ENCODE results near the gene APBB1. TPM values are rescaled to one million over a fixed set of nuclear protein-coding genes. Genes with fewer than 3 reads are reported as not detected.

Gene APBB1
- total RNA-seq, 1 donor from 2014 or later = 90.0 TPM

GRCh38 chr11:6385046-6385777 lies 33.7 kb downstream of the APBB1 start:
- TF ChIP-seq CTCF (conservative IDR thresholded peaks at IDR 0.05) = no peak
- no peaks in the 10 kb centered on the region for H3K27me3 Mint-ChIP-seq (ENCODE audit: low read depth)
- no peaks in the 10 kb centered on the region for H3K9me3 Mint-ChIP-seq
- no peak overlapping the region for H3K27ac Mint-ChIP-seq (ENCODE audit: unreplicated experiment)
- no peak for DNase-seq (ENCODE audit: low read depth, low spot score)
- no peaks in the 10 kb centered on the region for H3K36me3 Mint-ChIP-seq (ENCODE audit: low read depth)
- H3K4me1 Mint-ChIP-seq = peaks cover 16% of the 10 kb centered on the region
- no peak overlapping the region for H3K4me3 Mint-ChIP-seq

- no peaks in the 10 kb centered on the region for H3K9me3 Mint-ChIP-seq
- no peak overlapping the region for H3K4me3 Mint-ChIP-seq
- no peaks in the 10 kb centered on the region for H3K36me3 Mint-ChIP-seq (ENCODE audit: low read depth)
- H3K4me1 Mint-ChIP-seq = no peaks in the 10 kb centered on the region
- peaks cover 2% of the 10 kb centered on the region for H3K27me3 Mint-ChIP-seq (ENCODE audit: low read depth)
- no peak overlapping the region for H3K27ac Mint-ChIP-seq (ENCODE audit: unreplicated experiment)
- TF ChIP-seq CTCF (conservative IDR thresholded peaks at IDR 0.05) = no peak
- DNase-seq (ENCODE audit: low read depth, low spot score) = no peak
Observed at GRCh38 chr11:6378640-6378989, 40.3 kb downstream of the APBB1 start.

- Mint-ChIP-seq H3K36me3 (ENCODE audit: low read depth) (no peaks in the 10 kb centered on the region), H3K4me1 (no peaks in the 10 kb centered on the region), H3K27ac (ENCODE audit: unreplicated experiment) (no peak overlapping the region), H3K4me3 (no peak overlapping the region), H3K27me3 (ENCODE audit: low read depth) (peaks cover 2% of the 10 kb centered on the region), H3K9me3 (no peaks in the 10 kb centered on the region)
- no peak for TF ChIP-seq CTCF (conservative IDR thresholded peaks at IDR 0.05)
- no peak for DNase-seq (ENCODE audit: low read depth, low spot score)
Observed at GRCh38 chr11:6377902-6378639, 40.8 kb downstream of the APBB1 start.

- no peak overlapping the region for H3K4me3 Mint-ChIP-seq
- no peak overlapping the region for H3K27ac Mint-ChIP-seq (ENCODE audit: unreplicated experiment)
- H3K9me3 Mint-ChIP-seq = no peaks in the 10 kb centered on the region
- H3K4me1 Mint-ChIP-seq = no peaks in the 10 kb centered on the region
- no peaks in the 10 kb centered on the region for H3K36me3 Mint-ChIP-seq (ENCODE audit: low read depth)
- no peak for TF ChIP-seq CTCF (conservative IDR thresholded peaks at IDR 0.05)
- H3K27me3 Mint-ChIP-seq (ENCODE audit: low read depth) = peaks cover 2% of the 10 kb centered on the region
- no peak for DNase-seq (ENCODE audit: low read depth, low spot score)
Observed at GRCh38 chr11:6371825-6372224, 47.1 kb downstream of the APBB1 start.

GRCh38 chr11:6365659-6366058 lies 53.2 kb downstream of the APBB1 start:
- no peaks in the 10 kb centered on the region for H3K4me1 Mint-ChIP-seq
- no peak overlapping the region for H3K4me3 Mint-ChIP-seq
- no peaks in the 10 kb centered on the region for H3K9me3 Mint-ChIP-seq
- DNase-seq (ENCODE audit: low read depth, low spot score) = no peak
- no peak for TF ChIP-seq CTCF (conservative IDR thresholded peaks at IDR 0.05)
- H3K36me3 Mint-ChIP-seq (ENCODE audit: low read depth) = no peaks in the 10 kb centered on the region
- H3K27ac Mint-ChIP-seq (ENCODE audit: unreplicated experiment) = no peak overlapping the region
- no peaks in the 10 kb centered on the region for H3K27me3 Mint-ChIP-seq (ENCODE audit: low read depth)
